ENCODE measurements around the gene SIX1. TPM values are rescaled to one million over a fixed set of nuclear protein-coding genes. Genes with fewer than 3 reads are reported as not detected.

SIX1 gene
- total RNA-seq, 1 donor from 2014 or later: 4.6 TPM

Other genes starting within 250 kb of the SIX1 start
- 0.39 TPM for gene C14orf39, start 163.4 kb downstream of the SIX1 start, total RNA-seq
- gene SIX6, start 140.3 kb downstream of the SIX1 start, total RNA-seq: not detected
- 4.4 TPM for gene SIX4, start 74.9 kb upstream of the SIX1 start, total RNA-seq
- gene MNAT1, start 85.3 kb upstream of the SIX1 start, total RNA-seq: 53.3 TPM